SK-N-SH (cell line): ENCODE measurements around the gene FRYL.

Source experiments
- CTCF ChIP-seq: fragments of 200-600 bp; sonication (generic); IDR thresholded peaks from 2 replicates; pipeline ENCODE4 v1.6.1; 2017; ENCODE audit warnings: antibody characterized with exemption, mild to moderate bottlenecking, moderate library complexity
- EP300 ChIP-seq, 2 experiments: IDR thresholded peaks; 2 replicates each; pipeline versions ENCODE4 v1.4.0 to v1.6.1; 2012; ENCODE audit warnings: borderline replicate concordance in 1 of 2, low read depth in 1 of 2, low read length in 1 of 2
- FOXJ3 ChIP-seq: sonication (generic); formaldehyde crosslinking; IDR thresholded peaks from 2 replicates; pipeline ENCODE4 v1.5.1; 2020; ENCODE audit warnings: mild to moderate bottlenecking, missing genetic modification reagents
- GABPA ChIP-seq: IDR thresholded peaks from 2 replicates; pipeline ENCODE4 v1.4.0; 2012; ENCODE audit warnings: low read depth, mild to moderate bottlenecking
- JUND ChIP-seq: IDR thresholded peaks from 2 replicates; pipeline ENCODE4 v1.4.0; 2012
- MAX ChIP-seq: IDR thresholded peaks from 2 replicates; pipeline ENCODE4 v1.4.0; 2012; ENCODE audit warnings: low read depth
- MEF2A ChIP-seq: IDR thresholded peaks from 2 replicates; pipeline ENCODE4 v1.4.0; 2012; ENCODE audit warnings: low read depth, borderline replicate concordance
- POLR2AphosphoS5 ChIP-seq: IDR thresholded peaks from 2 replicates; pipeline ENCODE4 v1.6.1; 2012; ENCODE audit warnings: low read depth, low read length
- RAD21 ChIP-seq: IDR thresholded peaks from 2 replicates; pipeline ENCODE4 v1.6.1; 2012; ENCODE audit warnings: mild to moderate bottlenecking, low read length
- RCOR1 ChIP-seq: fragments of 150-350 bp; IDR thresholded peaks from 2 replicates; pipeline ENCODE4 v1.6.1; 2017; ENCODE audit warnings: antibody characterized with exemption, low read length
- REST ChIP-seq: IDR thresholded peaks from 2 replicates; pipeline ENCODE4 v1.6.1; 2012; ENCODE audit warnings: mild to moderate bottlenecking, low read depth, low read length, moderate library complexity

GRCh38 chr4:48681856-48682255 lies 98.2 kb downstream of the FRYL start:
- TF ChIP-seq RCOR1 (no peak), CTCF (peak; percentile 54), MAX (no peak), REST (no peak), RAD21 (peak; percentile 59), POLR2AphosphoS5 (no peak), MEF2A (no peak), EP300 (IDR thresholded peaks at IDR 0.05; ENCODE audit: borderline replicate concordance in 1 of 2, low read depth in 1 of 2, low read length in 1 of 2) (no peak), JUND (no peak), GABPA (no peak), FOXJ3 (CRISPR knock-in tag) (no peak)
